CD4-positive, alpha-beta T cell treated with Interleukin-2 at 100 ng/mL for 4 hours (primary cell): ENCODE measurements around the gene KIAA0930.
"Not testable (repeated sequence)": the region's sequence is repeated elsewhere in the genome, so short reads cannot be mapped to it uniquely, and the experiment has no call there.

ENCODE experiments used
- DNase-seq: peaks from one replicate; pipeline ENCODE4 v3.0.0-alpha.2; 2020; ENCODE audit warnings: low spot score

KIAA0930 gene

DNA sequence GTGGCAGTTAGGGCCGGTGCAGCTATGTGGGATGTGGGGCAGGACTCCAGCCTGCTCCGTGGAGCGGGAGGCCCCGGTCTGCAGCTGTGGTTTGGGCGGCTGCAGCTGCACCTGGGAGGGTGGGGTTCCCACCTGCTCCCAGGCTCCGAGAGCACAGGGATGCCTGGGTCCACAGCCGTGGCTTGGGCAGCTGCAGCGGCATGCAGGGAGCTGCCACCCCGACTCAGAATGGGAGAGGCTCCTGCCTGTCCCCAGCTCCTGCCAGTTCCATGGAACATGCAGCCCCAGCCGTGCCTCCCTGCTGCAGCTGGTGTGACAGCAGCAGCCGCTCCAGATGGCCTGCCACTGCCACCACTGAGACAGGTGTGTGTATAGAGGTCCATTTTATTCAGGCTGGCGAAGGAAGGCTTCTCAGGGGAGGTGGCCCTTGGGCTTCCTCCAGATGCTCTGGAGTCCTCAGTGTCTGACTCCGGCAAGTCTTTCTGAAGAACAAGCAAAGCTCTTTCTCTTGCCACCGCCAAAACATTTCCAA lies 22.3 kb upstream of the KIAA0930 start:
- DNase-seq: no peak

DNA sequence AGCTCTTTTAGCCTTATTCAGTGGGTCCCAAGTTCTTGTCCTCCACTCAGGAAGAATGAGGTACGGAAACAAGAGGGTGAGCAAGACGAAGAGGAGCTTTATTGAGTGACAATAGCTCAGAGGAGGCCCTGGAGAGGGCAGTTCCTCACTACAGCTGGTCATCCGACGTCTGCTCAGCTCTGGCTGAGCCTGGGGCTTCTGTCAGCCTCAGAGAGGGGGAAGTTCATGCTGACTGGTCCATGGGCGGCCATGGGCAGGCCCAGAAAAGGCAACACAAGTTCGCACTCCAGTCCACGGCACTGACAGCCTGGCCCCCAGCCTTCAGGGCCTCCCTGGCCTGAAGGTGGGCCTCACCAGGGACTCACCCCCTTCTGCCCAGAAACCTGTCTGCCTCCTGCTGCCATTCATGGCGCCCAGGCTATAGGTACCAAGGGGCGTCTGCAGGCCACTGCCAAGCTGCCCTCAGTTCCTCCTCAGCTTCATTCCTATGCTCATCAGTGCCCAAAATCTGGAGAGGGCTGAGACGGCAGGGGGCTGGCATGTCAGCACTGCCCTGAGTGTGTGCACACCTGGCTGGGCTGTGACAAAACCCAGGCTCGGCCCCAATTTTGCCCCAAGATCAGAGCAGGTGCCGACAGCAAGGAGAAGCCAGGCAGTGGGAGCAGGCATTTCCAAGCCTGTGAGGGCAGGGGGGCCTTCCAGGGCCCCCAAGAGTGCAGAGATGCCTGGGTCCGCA lies 21.7 kb upstream of the KIAA0930 start:
- no peak for DNase-seq

DNA sequence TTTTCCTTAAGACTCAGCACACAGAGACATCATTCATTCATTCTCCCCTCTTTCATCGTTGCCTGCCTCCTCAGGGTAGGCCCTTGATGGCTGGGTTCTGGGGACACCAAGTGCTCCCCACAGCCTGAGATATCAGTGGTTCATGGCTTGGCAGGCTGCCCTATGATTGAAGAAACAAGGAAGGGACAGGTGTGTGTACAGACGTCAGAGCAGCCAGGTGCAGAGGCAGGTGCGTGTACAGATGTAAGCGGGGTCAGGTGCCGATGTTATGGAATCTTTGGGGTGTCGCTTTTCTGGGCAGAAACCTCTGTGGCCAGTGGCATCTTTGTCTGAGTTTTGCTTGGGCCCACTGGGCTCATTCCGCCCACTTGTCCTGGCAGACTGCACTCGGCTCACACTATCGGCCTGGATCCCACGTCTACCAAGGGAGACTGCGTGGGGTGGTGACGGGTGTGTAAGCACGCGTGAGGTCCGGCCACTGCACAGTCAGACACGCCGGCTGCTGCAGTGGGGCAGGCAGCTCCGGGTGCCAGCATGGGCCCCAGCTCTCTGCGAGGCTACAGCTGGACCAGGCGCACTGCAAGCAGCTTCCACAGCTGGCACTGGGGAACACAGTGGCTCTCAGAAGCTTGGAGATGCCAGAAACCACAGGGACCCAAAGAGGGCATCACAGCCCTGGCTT lies 20.9 kb upstream of the KIAA0930 start:
- no peak for DNase-seq

DNA sequence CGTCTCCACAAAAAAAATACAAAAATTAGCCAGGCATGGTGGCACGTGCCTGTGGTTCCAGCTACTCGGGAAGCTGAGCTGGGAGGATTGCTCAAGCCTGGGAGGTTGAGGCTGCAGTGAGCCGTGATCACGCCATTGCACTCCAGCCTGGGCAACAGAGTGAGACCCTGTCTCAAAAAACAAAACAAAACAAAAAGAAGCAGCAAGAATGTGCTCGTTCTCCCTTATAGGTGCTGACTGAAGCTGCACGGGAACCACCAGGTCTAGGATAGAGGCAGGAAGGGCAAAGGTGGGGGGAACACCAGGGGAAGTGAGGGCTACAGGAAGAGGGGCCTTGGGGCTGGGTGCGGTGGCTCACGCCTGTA lies 19.7 kb upstream of the KIAA0930 start:
- not testable (repeated sequence) for DNase-seq

DNA sequence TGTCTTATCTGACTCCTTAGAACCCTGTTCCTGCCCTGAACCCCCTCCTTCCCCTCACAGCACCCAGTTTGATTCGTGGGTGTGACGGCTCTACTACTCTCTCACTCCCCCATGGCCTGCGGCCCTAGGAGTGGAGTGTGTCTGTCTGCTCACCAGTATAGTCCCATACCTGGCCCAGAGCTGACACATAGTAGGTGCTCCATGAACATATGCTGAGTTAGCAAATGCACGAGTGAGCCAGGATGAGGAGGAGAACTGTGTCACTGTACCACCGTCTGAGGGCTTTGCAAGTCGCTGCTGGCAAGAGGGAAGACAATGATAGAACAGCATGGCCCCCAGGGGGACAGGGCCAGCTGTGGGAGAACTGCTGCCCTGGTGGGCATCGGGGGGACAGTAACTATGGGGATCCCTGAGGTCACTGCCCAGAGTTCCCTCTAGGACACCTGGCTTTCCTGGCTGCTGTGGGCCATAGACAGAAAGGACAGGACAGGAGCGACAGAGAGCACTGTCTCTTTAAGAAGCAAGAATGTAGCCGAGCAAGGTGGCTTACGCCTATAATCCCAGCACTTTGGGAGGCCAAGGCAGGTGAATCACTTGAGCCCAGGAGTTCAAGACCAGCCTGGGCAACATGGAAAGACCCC lies 19.2 kb upstream of the KIAA0930 start:
- DNase-seq: no peak

DNA sequence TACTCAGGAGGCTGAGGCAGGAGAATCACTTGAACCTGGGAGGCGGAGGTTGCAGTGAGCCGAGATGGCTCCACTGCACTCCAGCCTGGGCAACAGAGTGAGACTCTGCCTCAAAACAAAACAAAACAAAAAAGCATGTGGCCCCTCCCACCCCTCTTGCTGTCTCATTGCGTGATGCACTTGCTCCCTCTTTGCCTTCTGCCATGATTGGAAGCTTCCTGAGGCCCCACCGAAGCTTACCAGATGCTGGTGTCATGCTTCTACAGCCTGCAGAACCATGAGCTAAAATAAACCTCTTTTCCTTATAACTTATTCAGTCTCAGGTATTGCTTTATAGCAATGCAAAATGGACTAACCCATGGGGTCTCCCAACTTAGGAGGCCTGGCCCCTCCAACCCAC lies 17.2 kb upstream of the KIAA0930 start:
- not testable (repeated sequence) for DNase-seq

DNA sequence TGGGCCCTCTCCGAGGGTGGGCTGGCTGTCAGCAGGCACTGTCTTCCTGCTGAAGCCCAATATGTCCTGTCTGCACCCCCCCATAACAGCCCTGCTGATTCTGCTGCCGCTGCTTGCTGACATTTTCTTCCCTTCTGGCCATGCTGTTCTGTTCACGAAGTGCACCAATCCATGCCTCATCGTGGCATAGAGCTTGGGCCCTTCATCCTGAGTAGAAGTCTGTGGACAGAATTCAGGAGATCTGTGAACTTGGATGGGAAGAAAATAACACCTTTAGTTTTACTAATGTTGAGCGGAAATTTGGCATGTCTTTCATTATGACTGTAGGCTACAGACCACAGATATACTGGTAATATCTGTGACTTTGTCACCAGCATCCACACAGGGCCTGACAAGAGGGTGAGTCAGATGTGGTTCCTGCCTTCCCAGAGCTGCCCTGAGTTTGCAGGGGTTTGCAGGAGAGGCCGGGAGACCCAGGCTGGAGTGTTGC lies 14.1 kb upstream of the KIAA0930 start:
- peak; percentile 34 for DNase-seq

DNA sequence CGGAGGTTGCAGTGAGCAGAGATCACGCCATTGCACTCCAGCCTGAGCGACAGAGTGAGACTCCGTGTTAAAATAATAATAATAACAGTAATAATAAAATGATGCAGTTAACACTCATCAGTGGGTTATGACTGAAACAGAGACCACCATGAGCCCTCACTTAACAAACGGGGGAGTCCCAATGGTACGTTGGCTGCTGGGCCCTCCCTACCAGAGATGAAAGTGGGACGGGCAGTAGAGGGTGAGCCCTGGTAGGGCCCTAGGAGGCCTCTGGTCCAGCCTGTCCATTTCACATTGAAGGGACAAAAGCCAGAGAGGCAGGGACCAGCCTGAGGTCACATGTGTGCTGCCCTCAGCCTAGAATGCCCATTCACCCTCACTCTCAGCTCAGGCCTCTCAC lies 13.7 kb upstream of the KIAA0930 start:
- DNase-seq: no peak

DNA sequence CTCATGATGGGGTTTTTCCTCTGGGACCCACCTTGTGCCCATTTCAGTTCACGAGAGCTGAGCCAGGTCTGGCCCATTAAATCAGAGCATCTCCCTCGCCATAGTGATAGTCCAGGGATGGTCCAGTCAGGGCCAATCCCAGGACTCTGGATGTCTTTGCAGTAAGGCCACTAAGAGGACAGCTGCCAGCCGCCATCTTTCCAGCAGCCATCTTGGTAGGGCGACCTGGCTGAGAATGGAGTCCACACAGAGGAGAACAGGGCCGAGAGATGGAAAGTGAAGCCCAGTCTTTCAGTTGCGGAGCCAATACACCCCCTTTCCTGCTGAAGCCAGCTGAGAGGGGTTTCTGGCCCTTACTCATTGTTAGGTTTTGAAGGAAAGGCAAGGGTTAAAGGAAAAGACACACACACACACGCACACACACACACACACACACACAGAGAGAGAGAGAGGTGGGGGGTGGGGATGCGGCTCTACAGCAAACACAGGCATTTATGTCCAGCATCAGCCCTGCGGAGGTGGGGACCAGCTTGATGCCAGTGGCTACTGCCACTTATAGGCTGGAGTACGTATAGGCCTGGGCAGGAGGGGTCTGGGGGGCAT lies 12.4 kb upstream of the KIAA0930 start:
- DNase-seq: no peak

DNA sequence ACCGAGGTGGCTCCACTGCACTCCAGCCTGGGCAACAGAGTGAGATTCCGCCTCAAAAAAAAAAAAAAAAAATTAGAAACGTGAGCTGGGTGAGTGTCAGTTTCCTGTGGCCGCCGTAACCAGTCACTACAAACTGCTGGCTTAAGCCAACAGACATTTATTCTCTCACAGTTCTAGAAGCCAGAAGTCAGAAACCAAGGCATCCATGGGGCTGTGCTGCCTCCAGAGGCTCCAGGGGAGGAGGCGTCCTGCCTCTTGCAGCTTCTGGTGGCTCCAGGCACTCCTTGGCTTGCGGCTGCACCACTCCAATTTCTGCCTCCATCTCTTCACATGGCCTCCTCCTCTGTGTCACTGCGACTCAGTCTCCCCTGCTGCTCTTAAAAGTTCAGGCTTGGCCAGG lies 11.1 kb upstream of the KIAA0930 start:
- DNase-seq: no peak

DNA sequence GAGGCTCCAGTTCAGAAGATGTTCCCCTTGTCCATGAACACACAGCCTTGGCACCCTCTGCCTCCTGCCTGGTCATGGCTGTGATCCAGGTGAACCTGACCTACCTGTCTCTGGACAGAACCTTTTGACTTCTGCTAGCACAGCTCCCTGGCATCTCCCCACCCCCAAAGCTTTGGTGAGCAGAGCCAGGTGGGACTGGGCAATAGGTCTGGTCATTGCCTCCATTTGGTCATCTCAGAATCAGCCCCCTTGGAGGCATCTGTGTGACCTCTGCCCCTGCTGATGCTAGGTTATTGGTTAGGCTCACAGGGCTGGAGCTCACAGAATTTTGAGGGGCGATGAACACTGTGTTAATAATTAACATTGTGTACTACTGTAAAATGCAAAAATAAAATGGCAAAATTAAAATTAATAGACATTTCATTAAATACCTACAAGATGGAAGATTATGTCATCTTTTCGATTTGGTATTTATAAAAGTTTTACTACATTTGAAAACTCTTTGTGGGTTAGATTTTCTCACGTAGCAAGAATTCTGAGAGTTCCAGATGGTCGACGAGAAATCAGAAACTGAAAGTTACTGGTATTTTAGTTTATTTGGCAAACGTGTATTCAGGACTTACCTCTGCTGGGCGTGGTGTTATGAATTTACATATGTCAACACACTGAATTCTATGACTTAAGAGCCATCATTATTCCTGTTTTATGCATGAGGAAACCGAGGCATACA lies 8.3 kb upstream of the KIAA0930 start:
- DNase-seq: peak; percentile 22

DNA sequence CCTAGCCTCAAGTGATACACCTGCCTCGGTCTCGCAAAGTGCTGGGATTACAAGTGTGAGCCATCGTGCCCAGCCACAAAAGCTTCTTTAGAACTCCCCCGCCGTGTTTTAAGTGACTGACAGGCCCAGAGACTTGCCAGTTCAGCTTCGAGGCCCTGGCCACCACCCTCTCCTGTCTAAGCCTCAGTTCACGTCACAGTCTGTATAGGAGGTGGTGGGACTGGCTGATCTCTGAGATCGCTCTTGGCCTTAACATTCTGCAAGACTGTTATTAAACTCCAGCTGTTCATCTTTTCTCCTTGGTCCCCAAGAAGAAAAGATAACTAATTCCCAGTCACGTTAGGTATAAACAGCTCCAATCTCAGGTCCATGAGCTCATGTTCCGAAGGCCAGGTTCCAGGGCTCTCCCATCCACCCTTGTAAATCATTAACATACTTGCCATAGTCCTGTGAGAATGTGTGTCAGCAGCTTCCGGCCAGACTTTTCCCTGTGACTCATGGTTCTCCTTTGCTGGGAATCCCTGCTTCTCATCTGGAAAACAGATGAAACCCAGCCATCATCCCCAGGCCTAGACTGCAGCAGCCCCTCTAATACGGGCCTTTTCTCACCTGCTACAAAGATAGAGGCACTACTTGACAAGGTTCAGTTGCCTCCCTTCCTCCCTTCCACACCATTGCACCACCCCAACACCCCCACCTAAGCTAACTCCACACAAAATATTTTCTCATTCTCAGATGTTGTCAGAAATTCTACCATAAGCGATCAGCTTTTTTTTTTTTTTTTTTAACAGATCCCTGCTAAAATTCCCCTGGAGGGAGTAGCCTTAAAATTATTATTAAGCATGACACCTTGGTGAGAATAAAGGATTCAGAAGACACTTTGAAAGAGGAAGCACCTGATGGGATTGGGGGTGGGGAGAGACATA lies 5.6 kb upstream of the KIAA0930 start:
- no peak for DNase-seq

DNA sequence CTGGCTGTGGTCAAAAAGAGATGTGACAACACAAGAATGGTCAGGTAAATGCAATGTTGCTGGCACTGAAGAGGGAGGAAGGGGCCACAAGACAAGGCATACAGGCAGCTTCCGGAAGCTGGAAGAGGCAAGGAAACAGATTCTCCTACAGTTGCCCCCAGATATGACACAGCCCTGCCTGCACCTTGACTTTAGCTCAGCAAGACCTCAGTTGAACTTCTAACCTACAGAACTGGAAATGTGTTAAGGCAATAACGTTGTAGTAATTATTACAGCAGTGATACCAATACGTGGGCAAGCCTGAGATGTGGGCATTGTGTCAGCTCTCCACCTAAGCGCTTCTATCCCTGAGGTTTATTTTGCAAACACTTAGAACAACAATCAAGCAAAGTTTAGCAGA lies 4.2 kb upstream of the KIAA0930 start:
- no peak for DNase-seq

DNA sequence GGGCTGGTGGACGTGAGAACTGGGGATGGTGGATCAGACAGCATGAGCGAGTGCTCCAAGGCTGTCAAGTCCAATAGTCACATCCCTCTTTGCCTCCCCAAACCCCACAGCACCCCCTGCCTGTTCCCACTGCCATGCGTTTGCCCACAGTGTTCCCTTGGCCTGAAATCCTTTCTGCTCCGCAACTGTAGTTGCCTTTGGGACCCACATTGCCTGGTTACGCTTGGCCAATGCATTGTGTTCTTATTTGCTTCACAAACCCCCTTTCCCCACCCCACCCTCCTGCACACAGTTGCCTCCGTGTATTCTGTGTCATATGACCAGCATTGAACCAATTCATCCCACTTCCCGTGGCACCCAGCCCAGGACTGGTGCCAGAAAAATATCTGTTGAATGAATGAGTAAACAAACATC lies 2.1 kb upstream of the KIAA0930 start:
- DNase-seq: no peak

DNA sequence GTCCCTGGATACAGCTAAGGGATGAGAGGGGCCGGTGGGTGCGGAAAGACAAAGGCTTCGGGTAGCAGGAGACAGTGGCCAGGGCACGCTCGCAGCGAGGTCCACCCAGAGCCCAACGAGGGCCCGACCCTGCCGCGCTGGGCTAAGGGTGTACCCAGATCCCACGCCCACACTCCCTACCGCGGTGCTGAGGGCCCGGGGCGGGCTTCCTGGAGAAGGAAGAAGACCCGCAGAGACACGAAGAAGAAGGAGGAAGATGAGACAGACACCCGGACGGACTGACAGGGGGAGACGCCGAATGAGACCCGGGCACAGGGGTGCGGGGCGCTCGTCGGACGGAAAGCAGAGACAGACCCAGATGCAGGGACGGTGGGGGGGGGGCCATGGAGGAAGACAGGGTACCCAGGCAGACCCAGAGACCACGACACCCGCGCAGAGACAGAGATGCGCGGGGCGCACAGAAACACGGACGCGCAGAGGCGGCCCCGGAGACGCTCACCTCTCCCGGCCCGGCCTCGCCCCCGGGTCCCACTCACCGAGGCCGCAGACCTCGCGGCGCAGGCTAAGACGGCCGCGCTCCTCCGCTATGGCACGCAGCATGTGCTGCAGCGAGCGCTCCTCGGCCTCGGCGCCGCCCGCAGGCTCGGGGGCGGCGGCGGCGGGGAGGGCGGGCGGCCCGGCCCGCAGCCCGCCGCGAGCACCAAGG lies 437 bp downstream of the KIAA0930 start:
- DNase-seq: peak; percentile 19

DNA sequence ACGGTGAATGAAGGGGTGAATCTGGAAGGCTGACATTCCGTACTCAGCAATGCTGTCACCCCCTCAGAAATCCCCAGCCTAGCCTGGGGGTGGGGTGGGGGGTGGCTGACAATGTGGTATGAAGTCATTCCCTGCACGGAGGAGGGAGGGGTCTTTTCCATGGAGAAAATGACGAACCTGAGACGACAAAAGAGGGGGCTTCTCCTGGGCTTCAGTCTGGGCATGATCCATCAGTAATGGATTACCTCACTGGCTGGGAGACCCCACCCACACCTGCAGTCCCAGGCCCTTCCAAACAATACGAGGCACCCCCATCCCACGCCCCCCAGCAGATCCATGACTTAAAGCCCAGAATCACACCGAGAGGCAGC lies 1.0 kb downstream of the KIAA0930 start:
- DNase-seq: no peak

DNA sequence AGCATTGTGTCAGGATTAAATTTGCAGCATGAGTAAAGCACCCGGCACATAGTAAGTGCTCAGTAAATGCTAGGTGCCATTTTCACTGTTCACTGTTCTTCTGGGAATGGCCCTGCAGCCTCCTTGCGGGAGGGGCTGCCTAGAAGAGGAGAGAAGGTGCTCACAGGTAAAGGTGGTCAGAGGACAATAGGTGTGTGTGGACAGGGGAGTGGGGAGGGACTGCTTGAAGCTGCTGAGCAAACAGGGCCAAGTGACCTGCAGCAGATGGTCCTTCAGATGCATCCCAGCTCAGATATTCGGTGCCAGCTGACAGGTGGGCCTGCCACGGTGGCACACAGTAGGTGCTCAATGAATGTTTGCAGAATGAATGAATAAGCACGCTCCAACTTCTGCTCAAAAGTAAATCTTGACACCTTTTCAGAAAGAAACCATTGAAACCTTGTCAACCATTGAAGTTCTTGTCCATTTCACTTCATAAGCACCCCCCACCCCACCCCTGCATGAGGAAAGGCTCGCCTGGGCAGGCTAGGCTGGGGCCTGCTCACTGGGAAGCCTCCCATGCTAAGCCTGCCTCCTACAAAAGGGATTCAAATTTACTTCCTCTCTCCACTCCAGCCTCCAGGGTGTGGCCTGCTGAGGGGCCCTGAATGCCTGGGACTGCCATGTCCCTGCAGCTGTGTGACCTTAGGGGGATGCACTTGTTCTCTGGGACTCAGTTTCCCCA lies 1.6 kb downstream of the KIAA0930 start:
- DNase-seq: no peak

DNA sequence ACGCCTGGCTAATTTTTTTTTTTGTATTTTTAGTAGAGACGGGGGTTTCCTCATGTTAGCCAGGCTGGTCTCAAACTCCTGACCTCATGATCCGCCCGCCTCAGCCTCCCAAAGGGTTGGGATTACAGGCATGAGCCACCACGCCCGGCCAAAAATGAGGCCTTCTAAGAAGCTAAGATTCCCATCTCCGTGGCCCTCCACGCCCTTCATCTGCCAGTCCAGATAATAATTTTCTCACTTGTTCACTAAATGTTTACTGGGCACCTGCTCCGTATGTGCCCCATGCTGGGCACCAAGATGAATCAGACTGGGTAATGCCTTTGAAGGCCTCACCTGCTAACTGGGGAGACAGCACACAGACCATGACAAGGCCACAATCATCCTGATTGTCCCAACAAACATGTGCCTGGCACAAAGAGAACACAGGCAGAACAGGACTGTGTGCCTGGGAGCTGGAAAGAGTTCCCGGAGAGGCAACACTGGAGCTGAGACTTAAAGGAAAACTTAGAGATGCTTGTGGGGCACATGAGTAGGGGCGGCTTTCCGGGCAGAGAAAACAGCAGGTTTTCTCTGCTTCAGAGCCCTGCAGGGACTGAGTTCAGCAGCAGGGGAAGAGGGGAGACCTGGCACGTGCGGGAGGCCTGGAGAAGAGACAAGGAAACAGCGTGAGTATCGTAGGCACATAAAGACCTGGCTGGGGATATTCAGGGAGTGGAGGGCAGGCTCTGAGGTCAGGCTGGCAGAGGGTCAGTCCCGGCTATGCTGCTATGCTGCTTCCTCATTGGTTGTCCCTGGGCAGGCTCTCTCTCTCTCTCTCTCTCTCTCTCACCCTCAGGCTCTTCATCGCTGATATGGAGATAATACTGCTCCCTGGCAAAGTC lies 2.4 kb downstream of the KIAA0930 start:
- no peak for DNase-seq
